GM19025 (cell line): ENCODE data around the gene CDKN3.
"Not testable (repeated sequence)": the region's sequence is repeated elsewhere in the genome, so short reads cannot be mapped to it uniquely, and the experiment has no call there.

ENCODE experiments used
- ATAC-seq: cut with Tn5 transposase; IDR thresholded peaks from one replicate; pipeline ENCODE4 v1.9.1; 2021; ENCODE audit warnings: mild to moderate bottlenecking, low read depth, moderate library complexity; ENCODE audit not compliant: unreplicated experiment

CDKN3 gene

DNA sequence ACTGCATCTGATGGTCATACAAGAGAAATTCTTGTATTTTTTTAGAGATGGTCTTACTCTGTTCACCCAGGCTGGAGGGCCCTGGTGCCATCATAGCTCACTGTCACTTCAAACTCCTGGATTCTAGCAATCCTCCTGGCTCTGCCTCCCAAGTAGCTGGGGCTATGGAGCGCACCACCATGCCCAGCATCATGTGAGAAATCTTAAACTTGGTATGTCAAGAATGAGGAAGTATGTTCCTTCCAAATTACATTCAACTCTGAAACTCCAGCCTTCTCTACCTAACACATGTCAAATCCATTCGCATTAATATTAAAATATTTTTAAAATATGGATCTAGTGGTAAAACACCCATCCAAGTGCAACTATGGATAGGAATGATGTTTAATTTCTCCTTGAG lies 27.5 kb upstream of the CDKN3 start:
- no peak for ATAC-seq

DNA sequence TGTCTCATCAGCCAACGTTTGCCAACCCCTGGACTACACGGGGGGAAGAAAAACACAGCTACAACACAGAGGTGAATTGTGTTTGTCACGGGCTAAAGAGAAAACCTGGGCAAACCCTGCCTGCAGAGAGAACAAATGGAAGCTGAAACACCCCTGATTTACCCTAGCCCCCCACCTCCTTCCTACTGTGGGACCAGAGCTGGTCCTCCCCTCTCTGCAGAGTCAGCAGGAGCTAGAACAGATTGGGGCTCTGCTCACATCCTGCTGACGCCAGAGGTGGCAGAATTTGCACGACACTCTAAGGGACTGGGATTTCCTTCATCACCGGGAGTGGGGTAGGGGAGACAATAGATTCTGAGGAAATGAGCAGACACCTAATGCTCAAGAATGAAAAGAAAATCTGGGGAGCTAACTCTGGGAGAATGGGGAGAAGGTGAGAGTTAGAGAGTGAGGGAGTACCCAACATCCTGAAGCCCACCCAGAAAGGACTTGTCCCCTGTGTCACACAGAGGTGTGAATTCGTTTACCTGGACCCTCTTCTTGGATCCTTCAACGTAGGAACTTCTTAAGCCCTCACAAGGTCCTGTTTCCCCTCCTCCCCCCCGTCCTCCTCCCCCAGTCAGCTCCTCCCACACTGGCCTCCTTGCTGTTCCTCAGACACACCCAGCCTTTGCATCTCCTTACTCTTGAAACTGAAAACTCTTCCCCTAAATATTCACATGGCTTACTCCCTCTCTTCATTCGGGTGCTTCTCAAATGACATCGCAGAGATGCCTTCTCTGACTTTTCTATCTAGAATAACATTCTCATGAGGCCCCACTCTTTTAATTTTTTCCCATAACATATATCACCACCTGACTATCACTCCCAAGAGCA lies 26.2 kb upstream of the CDKN3 start:
- no peak for ATAC-seq

DNA sequence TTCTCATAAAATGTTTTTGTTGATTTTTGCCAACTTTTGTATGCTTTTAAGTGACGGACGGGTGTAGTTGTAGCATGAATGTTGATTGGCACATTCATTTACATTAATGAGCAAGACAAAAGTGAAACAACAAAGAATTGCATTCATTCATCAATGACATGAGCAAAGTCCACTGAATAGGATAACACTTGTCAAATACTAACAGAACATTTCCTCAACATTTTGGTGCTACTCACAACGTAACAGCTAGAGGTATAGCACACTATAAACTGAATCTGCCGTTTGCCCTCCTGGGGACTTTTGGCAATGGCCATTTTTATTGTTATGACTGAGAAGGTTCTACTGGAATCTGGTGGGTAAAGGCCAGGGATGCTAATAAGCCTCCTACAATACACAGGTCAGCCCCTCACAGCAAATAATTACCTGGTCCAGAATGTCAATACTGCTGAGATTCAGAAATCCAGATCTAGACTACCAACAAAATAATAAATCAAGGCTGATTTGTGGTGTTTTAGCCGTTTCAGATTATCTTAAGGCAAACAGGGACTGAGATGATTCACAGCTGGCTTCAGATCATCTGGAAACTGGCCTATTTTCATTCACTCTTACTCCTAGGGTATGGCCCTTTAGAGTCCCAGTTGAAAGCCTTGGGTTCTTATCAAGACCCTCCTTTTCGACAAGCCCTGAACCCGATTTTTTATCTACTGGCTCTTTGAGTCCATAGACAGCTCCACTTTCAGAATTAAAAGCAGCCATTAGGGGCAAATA lies 22.5 kb upstream of the CDKN3 start:
- ATAC-seq: no peak

DNA sequence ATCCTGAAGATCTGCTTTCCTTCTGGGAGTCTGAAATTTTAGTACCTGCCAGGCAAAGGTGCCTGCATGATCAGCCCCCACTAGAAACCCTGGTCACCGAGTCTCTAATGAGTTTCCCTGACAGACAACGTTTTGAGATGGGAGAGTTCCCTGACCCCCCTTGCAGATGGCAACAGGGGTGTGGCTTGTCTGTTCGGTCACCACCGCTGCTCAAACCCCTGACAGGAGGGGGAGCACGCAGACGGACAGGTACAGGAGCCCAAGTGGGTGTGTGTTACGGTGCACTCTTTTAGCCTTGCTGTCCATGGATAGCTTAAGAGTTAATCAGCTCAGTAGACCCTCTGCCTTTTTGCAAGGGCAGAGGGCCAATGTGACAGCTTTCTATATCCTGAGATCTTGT lies 19.3 kb upstream of the CDKN3 start:
- no peak for ATAC-seq

DNA sequence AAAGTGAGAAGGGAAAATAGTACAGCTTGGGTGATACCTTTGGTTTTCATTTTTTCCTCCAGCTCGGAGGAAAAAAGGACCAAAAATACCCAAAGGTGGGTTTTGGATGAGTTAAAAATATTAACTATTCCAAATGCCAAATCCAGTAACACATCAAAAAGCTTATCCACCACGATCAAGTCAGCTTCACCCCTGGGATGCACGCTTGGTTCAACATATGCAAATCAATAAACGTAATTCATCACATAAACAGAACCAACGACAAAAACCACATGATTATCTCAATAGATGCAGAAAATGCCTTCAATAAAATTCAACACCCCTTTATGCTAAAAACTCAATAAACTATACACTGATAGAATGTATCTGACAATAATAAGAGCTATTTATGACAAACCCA lies 17.9 kb upstream of the CDKN3 start:
- ATAC-seq: not testable (repeated sequence)

DNA sequence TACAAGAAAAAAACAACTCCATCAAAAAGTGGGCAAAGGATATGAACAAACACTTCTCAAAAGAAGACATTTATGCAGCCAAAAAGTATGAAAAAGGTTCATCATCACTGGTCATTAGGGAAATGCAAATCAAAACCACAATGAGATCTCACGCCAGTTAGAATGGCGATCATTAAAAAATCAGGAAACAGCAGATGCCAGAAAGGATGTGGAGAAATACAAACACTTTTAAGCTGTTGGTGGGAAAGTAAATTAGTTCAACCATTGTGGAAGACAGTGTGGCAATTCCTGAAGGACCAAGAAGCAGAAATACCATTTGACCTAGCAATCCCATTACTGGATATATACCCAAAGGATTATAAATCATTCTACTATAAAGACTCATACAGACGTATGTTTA lies 16.2 kb upstream of the CDKN3 start:
- ATAC-seq: not testable (repeated sequence)

DNA sequence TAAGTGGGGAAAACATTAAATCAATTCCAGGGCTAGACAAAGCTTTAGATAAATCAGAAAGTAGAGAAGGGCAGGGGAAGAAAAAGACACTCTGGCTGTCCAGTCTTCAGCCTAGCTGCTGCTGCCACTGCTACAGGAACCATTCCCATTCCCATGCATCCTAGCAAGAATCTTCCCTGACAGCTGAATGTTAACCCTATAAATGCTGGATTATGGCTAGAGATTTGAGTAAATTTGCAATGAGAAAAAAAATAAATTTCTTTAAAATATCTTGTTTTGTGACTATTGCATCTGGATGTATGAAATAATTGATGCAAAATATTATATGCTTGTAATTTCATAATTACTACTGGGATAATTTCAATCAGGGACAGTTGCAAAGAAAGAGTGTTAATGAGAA lies 15.0 kb upstream of the CDKN3 start:
- ATAC-seq: no peak

DNA sequence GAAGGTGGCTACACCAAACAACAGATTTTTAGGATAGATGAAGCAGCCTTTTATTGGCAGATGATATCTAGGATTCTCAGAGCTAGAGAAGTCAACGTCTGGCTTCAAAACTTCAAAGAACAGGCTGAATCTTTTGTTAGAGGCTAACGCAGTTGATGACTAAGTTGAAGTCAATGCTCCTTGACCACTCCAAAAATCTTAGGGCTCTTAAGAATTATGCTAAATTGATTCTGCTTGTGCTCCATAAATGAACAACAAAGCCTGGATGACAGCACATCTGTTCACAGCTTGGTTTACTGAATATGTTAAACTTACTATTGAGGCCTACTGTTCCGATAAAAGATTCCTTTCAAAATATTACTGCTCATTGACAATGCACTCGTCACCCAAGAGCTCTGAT lies 13.0 kb upstream of the CDKN3 start:
- no peak for ATAC-seq

DNA sequence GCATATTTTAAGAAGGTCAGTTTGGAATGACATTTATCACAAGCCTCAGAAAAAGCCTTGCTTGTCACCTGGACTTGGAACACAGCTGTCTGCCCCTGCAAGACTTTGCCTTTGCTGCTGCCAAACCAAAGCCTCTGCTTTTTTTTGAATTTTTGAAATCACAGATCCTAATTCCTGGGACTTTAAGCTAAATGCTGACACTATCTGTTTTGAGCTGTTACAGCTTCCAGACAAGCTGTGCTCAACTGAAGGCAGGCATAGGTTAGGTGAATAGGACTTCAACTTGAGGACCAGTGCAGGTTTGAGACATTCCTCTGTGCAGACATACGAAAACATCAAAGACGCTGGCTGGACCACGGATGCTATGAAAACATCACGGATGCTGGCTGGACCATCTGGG lies 11.3 kb upstream of the CDKN3 start:
- no peak for ATAC-seq

GRCh38 chr14:54387328-54387727 lies 9.5 kb upstream of the CDKN3 start:
- no peak for ATAC-seq

GRCh38 chr14:54392131-54392859 lies 4.5 kb upstream of the CDKN3 start:
- no peak for ATAC-seq

GRCh38 chr14:54392986-54393884 lies 3.6 kb upstream of the CDKN3 start:
- ATAC-seq: not testable (repeated sequence)

GRCh38 chr14:54394596-54394995 lies 2.2 kb upstream of the CDKN3 start:
- ATAC-seq: no peak

DNA sequence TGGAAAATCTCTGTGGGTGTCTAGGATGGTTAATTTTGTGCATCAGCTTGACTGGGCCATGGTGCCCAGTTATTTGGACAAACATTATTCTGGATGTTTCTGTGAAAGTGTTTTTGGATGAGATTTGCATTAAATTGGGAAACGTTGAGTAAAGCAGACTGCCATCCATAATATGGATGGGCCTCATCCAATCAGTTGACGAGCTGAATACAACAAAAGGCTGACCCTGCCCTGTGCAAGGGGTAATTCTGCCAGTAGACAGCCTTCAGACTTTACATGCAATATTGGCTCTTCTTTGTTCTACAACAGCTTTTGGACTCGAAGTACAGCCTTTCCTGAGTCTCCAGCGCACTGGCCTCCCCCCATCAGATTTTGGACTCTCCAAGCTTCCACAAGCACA lies 1.5 kb upstream of the CDKN3 start:
- no peak for ATAC-seq

DNA sequence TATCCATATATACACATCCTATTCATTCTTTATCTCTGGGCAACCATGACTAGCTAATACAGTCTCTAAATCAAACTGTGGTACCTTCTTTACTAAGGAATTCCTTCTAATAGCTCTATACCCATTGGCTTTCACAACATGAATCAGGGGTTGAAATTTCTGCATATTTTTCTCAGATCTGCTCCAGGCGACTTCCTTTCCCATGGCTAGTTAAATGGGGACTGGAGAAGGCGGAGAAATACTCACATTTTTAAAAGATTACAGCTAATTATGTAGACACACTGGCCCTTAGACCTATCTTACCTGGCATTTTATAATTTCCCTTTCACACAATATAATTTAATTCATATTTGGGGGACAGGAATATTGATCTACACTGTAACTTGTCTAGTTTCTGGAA lies 1.1 kb upstream of the CDKN3 start:
- no peak for ATAC-seq

- ATAC-seq: no peak
Observed at GRCh38 chr14:54396183-54396492, 669 bp upstream of the CDKN3 start.

DNA sequence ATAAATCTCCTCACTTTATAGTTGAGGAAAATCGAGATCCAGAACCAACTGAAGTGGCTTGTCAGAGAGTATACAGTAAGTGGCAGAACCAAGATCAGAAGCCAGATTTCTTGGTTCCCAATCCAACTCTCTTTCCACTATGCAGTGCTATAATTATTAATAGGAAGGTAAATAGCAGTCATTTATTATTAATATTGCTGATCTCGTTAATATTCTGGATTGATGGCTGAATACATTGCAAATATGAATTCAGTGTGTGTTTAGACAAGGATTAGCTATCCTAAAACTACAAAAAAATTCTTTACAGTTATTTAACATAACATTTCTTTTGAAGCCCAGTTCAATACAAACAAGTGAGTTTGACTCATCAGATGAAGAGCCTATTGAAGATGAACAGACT lies 2.8 kb downstream of the CDKN3 start:
- ATAC-seq: no peak

GRCh38 chr14:54403401-54404005 lies 6.7 kb downstream of the CDKN3 start:
- ATAC-seq: not testable (repeated sequence)

GRCh38 chr14:54410215-54410614 lies 13.4 kb downstream of the CDKN3 start:
- ATAC-seq: no peak

- ATAC-seq: no peak
Observed at GRCh38 chr14:54411371-54411770, 14.6 kb downstream of the CDKN3 start.
